GM23338 (cell line): ENCODE data around the gene SAPCD1. TPM values are rescaled to one million over a fixed set of nuclear protein-coding genes. Genes with fewer than 3 reads are reported as not detected.
A peak's percentile ranks its signal among the peaks of the same experiment; 100 is the strongest.

ENCODE experiments used
- ATAC-seq: fragments of 200-7000 bp; cut with Tn5 transposase; 3 replicates; pipeline ENCODE4 v1.9.1; 2020
- DNase-seq: peaks from one replicate; pipeline ENCODE4 v3.0.0-alpha.2; 2015; ENCODE audit warnings: low spot score
- H2AFZ ChIP-seq: fragments of 200-600 bp; sonication (generic); 2 replicates; pipeline ENCODE4 v1.8.0; 2016; ENCODE audit warnings: antibody characterized with exemption, mild to moderate bottlenecking, moderate library complexity
- H3F3A ChIP-seq: fragments of 200-600 bp; sonication (generic); replicated peaks from 2 replicates; pipeline ENCODE4 v1.8.0; 2017; ENCODE audit warnings: antibody characterized with exemption, mixed run types, low read depth
- H3K27ac ChIP-seq: fragments of 200-600 bp; sonication (generic); 2 replicates; pipeline ENCODE4 v1.6.1; 2016; ENCODE audit warnings: low read depth
- H3K27me3 ChIP-seq: fragments of 200-600 bp; sonication (generic); 2 replicates; pipeline ENCODE4 v1.8.0; 2016; ENCODE audit warnings: mild to moderate bottlenecking, mixed run types, moderate library complexity; ENCODE audit not compliant: insufficient read depth
- H3K36me3 ChIP-seq: fragments of 200-600 bp; sonication (generic); 2 replicates; pipeline ENCODE4 v1.8.0; 2016; ENCODE audit warnings: mild to moderate bottlenecking; ENCODE audit not compliant: insufficient read depth
- H3K4me1 ChIP-seq: fragments of 200-600 bp; sonication (generic); 2 replicates; pipeline ENCODE4 v1.8.0; 2016; ENCODE audit warnings: mild to moderate bottlenecking, moderate library complexity; ENCODE audit not compliant: insufficient read depth
- H3K4me2 ChIP-seq: fragments of 200-600 bp; sonication (generic); 2 replicates; pipeline ENCODE4 v1.7.1; 2017; ENCODE audit warnings: mixed run types
- H3K4me3 ChIP-seq: fragments of 200-600 bp; sonication (generic); 2 replicates; pipeline ENCODE4 v1.6.1; 2016; ENCODE audit warnings: mixed run types
- H3K79me2 ChIP-seq: fragments of 200-600 bp; sonication (generic); replicated peaks from 2 replicates; pipeline ENCODE4 v1.8.0; 2017; ENCODE audit warnings: mild to moderate bottlenecking; ENCODE audit not compliant: insufficient read depth
- H3K9me2 ChIP-seq: fragments of 200-600 bp; sonication (generic); 2 replicates; pipeline ENCODE4 v1.8.0; 2017; ENCODE audit not compliant: insufficient read depth
- H4K20me1 ChIP-seq: fragments of 200-600 bp; sonication (generic); replicated peaks from 2 replicates; pipeline ENCODE4 v1.8.0; 2017; ENCODE audit warnings: mild to moderate bottlenecking; ENCODE audit not compliant: insufficient read depth
- H3K27ac Mint-ChIP-seq: 2 replicates; pipeline ENCODE4 v1.8.0; 2020; ENCODE audit warnings: inconsistent platforms, mild to moderate bottlenecking, moderate library complexity, mixed read lengths
- H3K27me3 Mint-ChIP-seq: 3 replicates; pipeline ENCODE4 v1.8.0; 2022; ENCODE audit warnings: low read depth, mild to moderate bottlenecking, moderate library complexity, mixed read lengths, inconsistent platforms; ENCODE audit not compliant: insufficient read depth, poor library complexity
- H3K36me3 Mint-ChIP-seq: 3 replicates; pipeline ENCODE4 v1.8.0; 2021; ENCODE audit warnings: low read depth, mild to moderate bottlenecking, inconsistent platforms, moderate library complexity, mixed read lengths
- H3K4me1 Mint-ChIP-seq: 3 replicates; pipeline ENCODE4 v1.8.0; 2020; ENCODE audit warnings: mild to moderate bottlenecking, inconsistent platforms, mixed read lengths
- H3K4me3 Mint-ChIP-seq: 3 replicates; pipeline ENCODE4 v1.8.0; 2021; ENCODE audit warnings: moderate library complexity, mild to moderate bottlenecking, inconsistent platforms, mixed read lengths
- H3K9me3 Mint-ChIP-seq: 3 replicates; pipeline ENCODE4 v1.8.0; 2020; ENCODE audit warnings: moderate library complexity, mild to moderate bottlenecking, inconsistent platforms, mixed read lengths
- CREB1 ChIP-seq: fragments of 250-450 bp; sonication (Bioruptor Pico); IDR thresholded peaks from 2 replicates; pipeline ENCODE4 v1.5.0; 2020; ENCODE audit warnings: low read depth, mild to moderate bottlenecking, moderate library complexity
- EZH2 ChIP-seq: fragments of 200-600 bp; sonication (generic); IDR thresholded peaks from one replicate; pipeline ENCODE4 v1.8.0; 2017; ENCODE audit warnings: antibody characterized with exemption, mild to moderate bottlenecking, low read depth; ENCODE audit not compliant: unreplicated experiment
- EZH2phosphoT487 ChIP-seq: fragments of 200-600 bp; sonication (generic); IDR thresholded peaks from one replicate; pipeline ENCODE4 v1.8.1; 2018; ENCODE audit warnings: antibody characterized with exemption; ENCODE audit not compliant: unreplicated experiment
- JUNB ChIP-seq: IDR thresholded peaks from one replicate; pipeline ENCODE4 v1.6.1; 2016; ENCODE audit warnings: antibody characterized with exemption; ENCODE audit not compliant: unreplicated experiment
- NANOG ChIP-seq: IDR thresholded peaks from 2 replicates; pipeline ENCODE4 v1.6.1; 2016; ENCODE audit warnings: antibody characterized with exemption, borderline replicate concordance
- POLR2AphosphoS5 ChIP-seq: IDR thresholded peaks from 2 replicates; pipeline ENCODE4 v1.6.1; 2016; ENCODE audit warnings: antibody characterized with exemption, low read depth
- STAT1 ChIP-seq: IDR thresholded peaks from one replicate; pipeline ENCODE4 v1.6.1; 2016; ENCODE audit warnings: antibody characterized with exemption; ENCODE audit not compliant: unreplicated experiment
- ZNF114 ChIP-seq: fragments of 250-450 bp; sonication (Bioruptor Pico); IDR thresholded peaks from 2 replicates; pipeline ENCODE4 v1.5.0; 2020; ENCODE audit warnings: mild to moderate bottlenecking, moderate library complexity
- ZNF331 ChIP-seq: fragments of 250-450 bp; sonication (Bioruptor Pico); IDR thresholded peaks from 2 replicates; pipeline ENCODE4 v1.5.0; 2020; ENCODE audit warnings: low read depth, mild to moderate bottlenecking, moderate library complexity
- polyA plus RNA-seq: library from polyadenylated mRNA; unstranded; fragments of >200 nt; fragmentation: Nextera tagmentation; extraction: Ambion mirVana; gene quantifications from 2 replicates; pipeline ENCODE4 v1.2.1, GENCODE V29; 2016
- total RNA-seq: library from RNA; depleted of rRNA; stranded (reverse); fragments of >200 nt; shearing (Covaris generic); gene quantifications from 2 replicates; pipeline ENCODE4 v1.2.3, GENCODE V29; 2014
- TF ChIP-seq, protein P1 (sequence below): IDR thresholded peaks from one replicate; pipeline ENCODE4 v1.6.1; 2018; ENCODE audit warnings: antibody characterized with exemption; ENCODE audit not compliant: unreplicated experiment
- TF ChIP-seq, protein P2 (sequence below): IDR thresholded peaks from 2 replicates; pipeline ENCODE4 v1.6.1; 2016; ENCODE audit warnings: antibody characterized with exemption
- TF ChIP-seq, protein P3 (sequence below), 2 experiments: fragments of 200-600 bp in 1 of 2; sonication (generic) in 1 of 2; conservative IDR thresholded peaks; 2 replicates each; pipeline versions ENCODE4 v1.5.1 to v1.6.1; 2016 to 2017; ENCODE audit warnings: antibody characterized with exemption in 2 of 2, low read depth in 2 of 2, mild to moderate bottlenecking in 2 of 2, moderate library complexity in 1 of 2
- TF ChIP-seq, protein P4 (sequence below): fragments of 250-450 bp; sonication (Bioruptor Pico); IDR thresholded peaks from 2 replicates; pipeline ENCODE4 v1.5.0; 2020; ENCODE audit warnings: mild to moderate bottlenecking, moderate library complexity

Gene SAPCD1
- total and polyA plus RNA-seq, 2 experiments from 2014 or later, result 3.9 to 5.0 TPM

DNA sequence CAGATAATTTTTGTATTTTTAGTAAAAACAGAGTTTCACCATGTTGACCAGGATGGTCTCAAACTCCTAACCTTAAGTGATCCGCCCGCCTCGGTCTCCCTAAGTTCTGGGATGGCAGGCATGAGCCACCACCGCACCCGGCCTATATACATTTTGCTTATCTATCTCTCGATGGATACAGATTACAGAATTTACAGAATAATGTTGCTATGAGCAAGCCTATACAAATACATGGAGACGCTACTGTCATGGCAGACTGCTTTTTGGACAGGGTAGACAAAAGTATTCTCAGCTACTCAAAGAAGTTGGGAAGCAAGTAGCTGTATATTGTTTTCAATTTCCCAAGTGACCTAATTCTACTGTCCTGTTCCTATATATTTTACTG is 51.0 kb downstream of the SAPCD1 start:
- H3K4me2 ChIP-seq, result peak overlapping the region; percentile 76
- peak overlapping the region; percentile 95 for H2AFZ ChIP-seq
- peaks cover 18% of the 10 kb centered on the region for H3K4me1 ChIP-seq
- ATAC-seq (no peak), DNase-seq (no peak)
- peak overlapping the region; percentile 89 for H3K4me3 Mint-ChIP-seq
- TF ChIP-seq CREB1 (CRISPR knock-in tag) (no peak), JUNB (no peak), EZH2phosphoT487 (no peak), EZH2 (no peak), NANOG (no peak), ZNF331 (CRISPR knock-in tag) (no peak), ZNF114 (CRISPR knock-in tag) (no peak), STAT1 (no peak), POLR2AphosphoS5 (no peak)
- TF ChIP-seq, protein P1, sequence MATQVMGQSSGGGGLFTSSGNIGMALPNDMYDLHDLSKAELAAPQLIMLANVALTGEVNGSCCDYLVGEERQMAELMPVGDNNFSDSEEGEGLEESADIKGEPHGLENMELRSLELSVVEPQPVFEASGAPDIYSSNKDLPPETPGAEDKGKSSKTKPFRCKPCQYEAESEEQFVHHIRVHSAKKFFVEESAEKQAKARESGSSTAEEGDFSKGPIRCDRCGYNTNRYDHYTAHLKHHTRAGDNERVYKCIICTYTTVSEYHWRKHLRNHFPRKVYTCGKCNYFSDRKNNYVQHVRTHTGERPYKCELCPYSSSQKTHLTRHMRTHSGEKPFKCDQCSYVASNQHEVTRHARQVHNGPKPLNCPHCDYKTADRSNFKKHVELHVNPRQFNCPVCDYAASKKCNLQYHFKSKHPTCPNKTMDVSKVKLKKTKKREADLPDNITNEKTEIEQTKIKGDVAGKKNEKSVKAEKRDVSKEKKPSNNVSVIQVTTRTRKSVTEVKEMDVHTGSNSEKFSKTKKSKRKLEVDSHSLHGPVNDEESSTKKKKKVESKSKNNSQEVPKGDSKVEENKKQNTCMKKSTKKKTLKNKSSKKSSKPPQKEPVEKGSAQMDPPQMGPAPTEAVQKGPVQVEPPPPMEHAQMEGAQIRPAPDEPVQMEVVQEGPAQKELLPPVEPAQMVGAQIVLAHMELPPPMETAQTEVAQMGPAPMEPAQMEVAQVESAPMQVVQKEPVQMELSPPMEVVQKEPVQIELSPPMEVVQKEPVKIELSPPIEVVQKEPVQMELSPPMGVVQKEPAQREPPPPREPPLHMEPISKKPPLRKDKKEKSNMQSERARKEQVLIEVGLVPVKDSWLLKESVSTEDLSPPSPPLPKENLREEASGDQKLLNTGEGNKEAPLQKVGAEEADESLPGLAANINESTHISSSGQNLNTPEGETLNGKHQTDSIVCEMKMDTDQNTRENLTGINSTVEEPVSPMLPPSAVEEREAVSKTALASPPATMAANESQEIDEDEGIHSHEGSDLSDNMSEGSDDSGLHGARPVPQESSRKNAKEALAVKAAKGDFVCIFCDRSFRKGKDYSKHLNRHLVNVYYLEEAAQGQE, result no peak
- TF ChIP-seq, protein P2, sequence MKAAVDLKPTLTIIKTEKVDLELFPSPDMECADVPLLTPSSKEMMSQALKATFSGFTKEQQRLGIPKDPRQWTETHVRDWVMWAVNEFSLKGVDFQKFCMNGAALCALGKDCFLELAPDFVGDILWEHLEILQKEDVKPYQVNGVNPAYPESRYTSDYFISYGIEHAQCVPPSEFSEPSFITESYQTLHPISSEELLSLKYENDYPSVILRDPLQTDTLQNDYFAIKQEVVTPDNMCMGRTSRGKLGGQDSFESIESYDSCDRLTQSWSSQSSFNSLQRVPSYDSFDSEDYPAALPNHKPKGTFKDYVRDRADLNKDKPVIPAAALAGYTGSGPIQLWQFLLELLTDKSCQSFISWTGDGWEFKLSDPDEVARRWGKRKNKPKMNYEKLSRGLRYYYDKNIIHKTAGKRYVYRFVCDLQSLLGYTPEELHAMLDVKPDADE, result no peak
- TF ChIP-seq, protein P3, sequence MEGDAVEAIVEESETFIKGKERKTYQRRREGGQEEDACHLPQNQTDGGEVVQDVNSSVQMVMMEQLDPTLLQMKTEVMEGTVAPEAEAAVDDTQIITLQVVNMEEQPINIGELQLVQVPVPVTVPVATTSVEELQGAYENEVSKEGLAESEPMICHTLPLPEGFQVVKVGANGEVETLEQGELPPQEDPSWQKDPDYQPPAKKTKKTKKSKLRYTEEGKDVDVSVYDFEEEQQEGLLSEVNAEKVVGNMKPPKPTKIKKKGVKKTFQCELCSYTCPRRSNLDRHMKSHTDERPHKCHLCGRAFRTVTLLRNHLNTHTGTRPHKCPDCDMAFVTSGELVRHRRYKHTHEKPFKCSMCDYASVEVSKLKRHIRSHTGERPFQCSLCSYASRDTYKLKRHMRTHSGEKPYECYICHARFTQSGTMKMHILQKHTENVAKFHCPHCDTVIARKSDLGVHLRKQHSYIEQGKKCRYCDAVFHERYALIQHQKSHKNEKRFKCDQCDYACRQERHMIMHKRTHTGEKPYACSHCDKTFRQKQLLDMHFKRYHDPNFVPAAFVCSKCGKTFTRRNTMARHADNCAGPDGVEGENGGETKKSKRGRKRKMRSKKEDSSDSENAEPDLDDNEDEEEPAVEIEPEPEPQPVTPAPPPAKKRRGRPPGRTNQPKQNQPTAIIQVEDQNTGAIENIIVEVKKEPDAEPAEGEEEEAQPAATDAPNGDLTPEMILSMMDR (conservative IDR thresholded peaks at IDR 0.05; ENCODE audit: low read depth in 2 of 2), result no peak
- TF ChIP-seq, protein P4, sequence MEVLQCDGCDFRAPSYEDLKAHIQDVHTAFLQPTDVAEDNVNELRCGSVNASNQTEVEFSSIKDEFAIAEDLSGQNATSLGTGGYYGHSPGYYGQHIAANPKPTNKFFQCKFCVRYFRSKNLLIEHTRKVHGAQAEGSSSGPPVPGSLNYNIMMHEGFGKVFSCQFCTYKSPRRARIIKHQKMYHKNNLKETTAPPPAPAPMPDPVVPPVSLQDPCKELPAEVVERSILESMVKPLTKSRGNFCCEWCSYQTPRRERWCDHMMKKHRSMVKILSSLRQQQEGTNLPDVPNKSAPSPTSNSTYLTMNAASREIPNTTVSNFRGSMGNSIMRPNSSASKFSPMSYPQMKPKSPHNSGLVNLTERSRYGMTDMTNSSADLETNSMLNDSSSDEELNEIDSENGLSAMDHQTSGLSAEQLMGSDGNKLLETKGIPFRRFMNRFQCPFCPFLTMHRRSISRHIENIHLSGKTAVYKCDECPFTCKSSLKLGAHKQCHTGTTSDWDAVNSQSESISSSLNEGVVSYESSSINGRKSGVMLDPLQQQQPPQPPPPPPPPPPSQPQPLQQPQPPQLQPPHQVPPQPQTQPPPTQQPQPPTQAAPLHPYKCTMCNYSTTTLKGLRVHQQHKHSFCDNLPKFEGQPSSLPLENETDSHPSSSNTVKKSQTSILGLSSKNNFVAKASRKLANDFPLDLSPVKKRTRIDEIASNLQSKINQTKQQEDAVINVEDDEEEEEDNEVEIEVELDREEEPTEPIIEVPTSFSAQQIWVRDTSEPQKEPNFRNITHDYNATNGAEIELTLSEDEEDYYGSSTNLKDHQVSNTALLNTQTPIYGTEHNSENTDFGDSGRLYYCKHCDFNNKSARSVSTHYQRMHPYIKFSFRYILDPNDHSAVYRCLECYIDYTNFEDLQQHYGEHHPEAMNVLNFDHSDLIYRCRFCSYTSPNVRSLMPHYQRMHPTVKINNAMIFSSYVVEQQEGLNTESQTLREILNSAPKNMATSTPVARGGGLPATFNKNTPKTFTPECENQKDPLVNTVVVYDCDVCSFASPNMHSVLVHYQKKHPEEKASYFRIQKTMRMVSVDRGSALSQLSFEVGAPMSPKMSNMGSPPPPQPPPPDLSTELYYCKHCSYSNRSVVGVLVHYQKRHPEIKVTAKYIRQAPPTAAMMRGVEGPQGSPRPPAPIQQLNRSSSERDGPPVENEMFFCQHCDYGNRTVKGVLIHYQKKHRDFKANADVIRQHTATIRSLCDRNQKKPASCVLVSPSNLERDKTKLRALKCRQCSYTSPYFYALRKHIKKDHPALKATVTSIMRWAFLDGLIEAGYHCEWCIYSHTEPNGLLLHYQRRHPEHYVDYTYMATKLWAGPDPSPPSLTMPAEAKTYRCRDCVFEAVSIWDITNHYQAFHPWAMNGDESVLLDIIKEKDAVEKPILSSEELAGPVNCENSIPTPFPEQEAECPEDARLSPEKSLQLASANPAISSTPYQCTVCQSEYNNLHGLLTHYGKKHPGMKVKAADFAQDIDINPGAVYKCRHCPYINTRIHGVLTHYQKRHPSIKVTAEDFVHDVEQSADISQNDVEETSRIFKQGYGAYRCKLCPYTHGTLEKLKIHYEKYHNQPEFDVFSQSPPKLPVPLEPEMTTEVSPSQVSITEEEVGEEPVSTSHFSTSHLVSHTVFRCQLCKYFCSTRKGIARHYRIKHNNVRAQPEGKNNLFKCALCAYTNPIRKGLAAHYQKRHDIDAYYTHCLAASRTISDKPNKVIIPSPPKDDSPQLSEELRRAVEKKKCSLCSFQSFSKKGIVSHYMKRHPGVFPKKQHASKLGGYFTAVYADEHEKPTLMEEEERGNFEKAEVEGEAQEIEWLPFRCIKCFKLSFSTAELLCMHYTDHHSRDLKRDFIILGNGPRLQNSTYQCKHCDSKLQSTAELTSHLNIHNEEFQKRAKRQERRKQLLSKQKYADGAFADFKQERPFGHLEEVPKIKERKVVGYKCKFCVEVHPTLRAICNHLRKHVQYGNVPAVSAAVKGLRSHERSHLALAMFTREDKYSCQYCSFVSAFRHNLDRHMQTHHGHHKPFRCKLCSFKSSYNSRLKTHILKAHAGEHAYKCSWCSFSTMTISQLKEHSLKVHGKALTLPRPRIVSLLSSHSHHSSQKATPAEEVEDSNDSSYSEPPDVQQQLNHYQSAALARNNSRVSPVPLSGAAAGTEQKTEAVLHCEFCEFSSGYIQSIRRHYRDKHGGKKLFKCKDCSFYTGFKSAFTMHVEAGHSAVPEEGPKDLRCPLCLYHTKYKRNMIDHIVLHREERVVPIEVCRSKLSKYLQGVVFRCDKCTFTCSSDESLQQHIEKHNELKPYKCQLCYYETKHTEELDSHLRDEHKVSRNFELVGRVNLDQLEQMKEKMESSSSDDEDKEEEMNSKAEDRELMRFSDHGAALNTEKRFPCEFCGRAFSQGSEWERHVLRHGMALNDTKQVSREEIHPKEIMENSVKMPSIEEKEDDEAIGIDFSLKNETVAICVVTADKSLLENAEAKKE (CRISPR knock-in tag), result no peak
- peaks cover 8% of the 10 kb centered on the region; the same call in 1 of the 2 replicates for H4K20me1 ChIP-seq
- no peak overlapping the region for H3K27ac Mint-ChIP-seq
- peaks cover 31% of the 10 kb centered on the region for H3K27me3 Mint-ChIP-seq
- 0 out of 2 replicates have a peak, but pooled peaks cover 6% of the 10 kb centered on the region for H3F3A ChIP-seq
- no peaks in the 10 kb centered on the region for H3K9me2 ChIP-seq
- H3K36me3 ChIP-seq, result no peaks in the 10 kb centered on the region
- peaks cover 16% of the 10 kb centered on the region for H3K4me1 Mint-ChIP-seq
- H3K36me3 Mint-ChIP-seq, result peaks cover 9% of the 10 kb centered on the region; the same call in 2 of the 3 replicates
- H3K9me3 Mint-ChIP-seq, result peaks cover 10% of the 10 kb centered on the region; the same call in 2 of the 3 replicates
- H3K4me3 ChIP-seq, result peak overlapping the region; percentile 51
- H3K27ac ChIP-seq, result peak overlapping the region; percentile 91; the same call in 1 of the 2 replicates
- H3K79me2 ChIP-seq, result peaks cover 11% of the 10 kb centered on the region
- no peaks in the 10 kb centered on the region for H3K27me3 ChIP-seq
